Measurements from ENCODE around the gene GLB1L2.
"Not testable (repeated sequence)": the region's sequence is repeated elsewhere in the genome, so short reads cannot be mapped to it uniquely, and the experiment has no call there.

Gene GLB1L2

GRCh38 chr11:134331354-134332188 is at the start of gene GLB1L2:
Gene GLB1L2 (plus strand): TSS chr11:134331988. CDS start chr11:134332062, 74 bp downstream.
- DNase-seq (ENCODE audit: low read depth in 2 of 2), result peak; percentile 45 to 66

- no peak for DNase-seq (ENCODE audit: low read depth in 2 of 2)
Measured at GRCh38 chr11:134282121-134283045, 49.4 kb upstream of the GLB1L2 start.

- no peak for DNase-seq (ENCODE audit: low read depth in 2 of 2)
Measured at GRCh38 chr11:134283461-134284230, 48.1 kb upstream of the GLB1L2 start.

- not testable (repeated sequence) for DNase-seq (ENCODE audit: low read depth in 2 of 2)
Measured at GRCh38 chr11:134284349-134284748, 47.4 kb upstream of the GLB1L2 start.

- DNase-seq (ENCODE audit: low read depth in 2 of 2), result no peak
Measured at GRCh38 chr11:134287561-134287960, 44.2 kb upstream of the GLB1L2 start.

GRCh38 chr11:134288486-134288885 is 43.3 kb upstream of the GLB1L2 start:
- no peak for DNase-seq (ENCODE audit: low read depth in 2 of 2)

GRCh38 chr11:134289167-134289566 is 42.6 kb upstream of the GLB1L2 start:
- no peak for DNase-seq (ENCODE audit: low read depth in 2 of 2)

- DNase-seq (ENCODE audit: low read depth in 2 of 2), result no peak
Measured at GRCh38 chr11:134289789-134290188, 42.0 kb upstream of the GLB1L2 start.

GRCh38 chr11:134290646-134291045 is 41.1 kb upstream of the GLB1L2 start:
- no peak for DNase-seq (ENCODE audit: low read depth in 2 of 2)

- no peak for DNase-seq (ENCODE audit: low read depth in 2 of 2)
Measured at GRCh38 chr11:134291196-134291595, 40.6 kb upstream of the GLB1L2 start.

GRCh38 chr11:134292661-134293060 is 39.1 kb upstream of the GLB1L2 start:
- no peak for DNase-seq (ENCODE audit: low read depth in 2 of 2)

- no peak for DNase-seq (ENCODE audit: low read depth in 2 of 2)
Measured at GRCh38 chr11:134293119-134294113, 38.4 kb upstream of the GLB1L2 start.

- DNase-seq (ENCODE audit: low read depth in 2 of 2), result no peak
Measured at GRCh38 chr11:134294664-134295063, 37.1 kb upstream of the GLB1L2 start.

- no peak for DNase-seq (ENCODE audit: low read depth in 2 of 2)
Measured at GRCh38 chr11:134312223-134312622, 19.6 kb upstream of the GLB1L2 start.

- DNase-seq (ENCODE audit: low read depth in 2 of 2), result no peak
Measured at GRCh38 chr11:134312807-134313206, 19.0 kb upstream of the GLB1L2 start.

- DNase-seq (ENCODE audit: low read depth in 2 of 2), result no peak
Measured at GRCh38 chr11:134313379-134313778, 18.4 kb upstream of the GLB1L2 start.

- no peak for DNase-seq (ENCODE audit: low read depth in 2 of 2)
Measured at GRCh38 chr11:134313821-134314607, 17.8 kb upstream of the GLB1L2 start.

- no peak for DNase-seq (ENCODE audit: low read depth in 2 of 2)
Measured at GRCh38 chr11:134317103-134317502, 14.7 kb upstream of the GLB1L2 start.

GRCh38 chr11:134321373-134321772 is 10.4 kb upstream of the GLB1L2 start:
- DNase-seq (ENCODE audit: low read depth in 2 of 2), result not testable (repeated sequence)

- DNase-seq (ENCODE audit: low read depth in 2 of 2), result no peak
Measured at GRCh38 chr11:134322553-134322952, 9.2 kb upstream of the GLB1L2 start.

Data from stimulated activated CD8-positive, alpha-beta memory T cell treated with anti-CD3 and anti-CD28 coated beads, Interleukin-15, amount 100 ng/mL, for 4 hours (primary cell).